Left forelimb (tissue), 1 donor: ENCODE measurements around the gene BICDL1.

Experiments
- DNase-seq: peaks from one replicate; pipeline ENCODE4 v3.0.0-alpha.2; 2018; ENCODE audit warnings: low spot score

The BICDL1 gene

GRCh38 chr12:120130011-120130410 is 141.0 kb downstream of the BICDL1 start:
- DNase-seq, result no peak

DNA sequence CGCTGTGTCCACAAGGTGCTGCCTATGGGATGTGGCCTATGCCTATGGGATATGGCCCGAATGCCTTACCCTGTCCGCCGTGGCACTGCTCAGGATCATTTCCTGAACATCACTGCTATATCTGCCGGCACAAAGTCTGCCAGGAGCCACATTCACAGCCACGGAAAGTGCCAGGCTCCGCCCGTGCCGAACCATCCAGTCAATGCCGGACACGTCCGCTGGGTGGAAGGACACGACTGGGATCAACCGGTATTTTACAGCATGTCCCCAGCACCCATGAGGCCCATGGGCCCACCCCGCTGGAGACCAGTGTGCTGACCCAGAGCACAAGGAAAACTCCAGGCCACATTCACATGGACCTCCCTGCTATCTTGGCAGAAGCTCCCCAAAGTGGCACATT is 142.1 kb downstream of the BICDL1 start:
- no peak for DNase-seq

GRCh38 chr12:120132054-120132836 is 143.2 kb downstream of the BICDL1 start:
- no peak for DNase-seq

GRCh38 chr12:120132863-120133385 is 143.9 kb downstream of the BICDL1 start:
- DNase-seq, result no peak

DNA sequence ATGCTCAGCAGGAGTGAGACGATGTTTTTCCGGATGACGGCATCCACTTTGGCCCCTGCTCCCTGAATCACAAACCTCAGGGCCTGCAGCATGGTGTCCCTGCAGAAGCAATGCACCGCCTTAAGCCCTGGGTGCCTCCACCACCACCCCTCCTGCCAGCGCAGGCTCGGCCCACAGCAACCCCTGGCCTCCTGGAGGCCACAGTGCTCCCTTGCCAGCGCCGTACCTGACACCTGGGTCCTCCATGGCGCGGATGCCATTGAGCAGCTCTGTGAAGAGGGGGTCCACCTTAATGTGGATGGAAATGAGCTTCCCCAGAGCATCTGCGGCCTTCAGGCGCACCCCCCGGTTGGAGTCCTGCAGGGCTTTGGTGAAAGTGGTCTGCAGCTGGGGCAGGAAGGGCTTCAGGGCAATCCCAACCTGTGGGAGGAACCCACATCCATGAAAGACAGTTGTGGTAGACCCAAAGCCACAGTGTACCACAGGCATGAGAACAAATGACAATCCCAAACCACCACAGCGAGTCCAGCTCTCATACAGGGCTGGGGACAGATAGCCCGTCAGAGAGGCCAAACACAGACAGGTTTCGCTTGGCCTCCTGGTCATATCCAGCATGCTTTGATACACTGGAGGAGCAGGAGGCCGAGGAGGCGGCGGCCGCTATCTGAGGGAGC is 145.4 kb downstream of the BICDL1 start:
- DNase-seq, result no peak

DNA sequence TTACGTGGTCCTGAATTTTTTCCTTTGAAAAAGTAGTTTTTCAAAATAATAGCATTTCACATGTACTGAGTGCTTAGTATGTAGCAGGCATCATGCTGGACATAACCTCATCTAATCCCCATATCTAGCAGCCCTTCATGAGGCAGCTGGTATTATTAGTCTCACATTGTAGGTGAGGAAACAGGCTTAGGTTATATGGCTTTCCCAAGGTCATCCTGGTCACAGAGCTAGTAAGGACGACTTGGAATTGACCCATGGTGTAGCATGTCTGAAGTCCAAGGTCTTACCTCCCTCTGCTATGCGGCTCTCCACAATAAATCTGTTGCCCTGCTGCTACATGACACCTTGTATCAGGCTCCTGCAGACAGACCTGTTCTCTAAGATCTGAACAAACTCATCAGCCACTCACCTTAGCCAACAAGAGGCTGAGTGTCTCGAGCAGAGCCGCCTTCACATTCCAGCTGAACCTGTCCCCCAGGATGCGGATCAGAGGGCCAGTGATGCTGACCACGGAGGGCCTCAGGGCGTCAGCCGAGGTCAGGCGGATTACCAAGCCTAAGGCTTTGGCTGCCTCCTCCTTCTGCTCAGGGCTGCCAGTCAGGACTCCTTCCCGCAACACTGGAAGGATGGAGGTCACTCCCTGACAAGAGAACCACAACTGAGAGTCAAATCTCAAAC is 147.2 kb downstream of the BICDL1 start:
- DNase-seq, result no peak

GRCh38 chr12:120137833-120138232 is 148.8 kb downstream of the BICDL1 start:
- DNase-seq, result no peak

DNA sequence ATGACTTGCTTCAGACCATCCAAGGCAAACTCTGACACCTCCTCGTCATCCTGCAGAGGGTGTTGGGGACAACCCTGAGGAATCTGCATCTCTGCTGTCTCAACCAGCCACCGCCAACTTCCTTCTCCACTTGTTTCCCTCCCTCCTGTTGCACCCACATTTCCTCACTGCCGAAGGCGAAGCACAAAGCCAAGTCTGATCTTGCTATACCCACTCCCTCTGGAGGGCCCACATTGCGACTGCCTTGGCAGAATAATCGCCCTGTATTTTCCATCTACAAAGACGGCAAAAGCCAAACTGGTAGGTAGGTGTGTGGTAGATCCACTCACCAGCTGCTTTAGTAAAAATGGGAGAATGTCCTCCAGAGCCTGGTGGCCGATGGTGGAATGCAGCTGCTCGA is 149.3 kb downstream of the BICDL1 start:
- DNase-seq, result no peak

GRCh38 chr12:120139958-120140357 is 150.9 kb downstream of the BICDL1 start:
- DNase-seq, result no peak

GRCh38 chr12:120140603-120141002 is 151.6 kb downstream of the BICDL1 start:
- no peak for DNase-seq

- DNase-seq, result no peak
Observed at GRCh38 chr12:120141336-120141735, 152.3 kb downstream of the BICDL1 start.

GRCh38 chr12:120142231-120142877 is 153.3 kb downstream of the BICDL1 start:
- no peak for DNase-seq
